H1 (cell line): ENCODE results near the gene SLC25A40. TPM values are rescaled to one million over a fixed set of nuclear protein-coding genes. Genes with fewer than 3 reads are reported as not detected.

Source experiments
- HDAC6 ChIP-seq: IDR thresholded peaks from one replicate; pipeline ENCODE4 v1.7.1; 2012; ENCODE audit warnings: low read depth, mild to moderate bottlenecking, inconsistent platforms, low read length, moderate library complexity
- NRF1 ChIP-seq: IDR thresholded peaks from 2 replicates; pipeline ENCODE4 v1.6.1; 2011; ENCODE audit warnings: mild to moderate bottlenecking, low read depth, low read length, improper control_type of control experiment
- RNF2 ChIP-seq: fragments of 200-900, 300-1000 bp; sonication (generic); IDR thresholded peaks from 2 replicates; pipeline ENCODE4 v1.7.1; 2016; ENCODE audit warnings: borderline replicate concordance, low read depth, mild to moderate bottlenecking, antibody characterized with exemption, low read length; ENCODE audit not compliant: poor library complexity, severe bottlenecking; ENCODE audit errors: missing control alignments
- SRF ChIP-seq: IDR thresholded peaks from 2 replicates; pipeline ENCODE4 v1.6.1; 2011; ENCODE audit warnings: mild to moderate bottlenecking, low read depth, low read length, moderate library complexity
- TAF1 ChIP-seq: IDR thresholded peaks from 2 replicates; pipeline ENCODE4 v1.6.1; 2011; ENCODE audit warnings: mild to moderate bottlenecking, low read depth, low read length
- TAF7 ChIP-seq: optimal IDR thresholded peaks from 2 replicates; pipeline ENCODE3; 2011; ENCODE audit warnings: low read depth, mild to moderate bottlenecking, inconsistent platforms, low read length, moderate library complexity, borderline replicate concordance
- polyA plus RNA-seq, 7 experiments: library from polyadenylated mRNA; depleted of rRNA in 3 of 7; stranded (reverse) in 5 of 7; unstranded in 2 of 7; fragments of >200 nt in 5 of 7; fragments of 200-250 nt in 2 of 7; gene quantifications; 1 replicate in 5 of 7; 2 replicates in 1 of 7; 4 replicates in 1 of 7; pipeline versions ENCODE4 v1.2.1 to v1.2.3, GENCODE V29; 2011 to 2013; ENCODE audit warnings: missing spikeins in 2 of 7, mixed read lengths in 2 of 7
- total RNA-seq: library from RNA; stranded (reverse); fragmentation: NEBNext Ultra II Directional; extraction: Animal tissue kit (Norgen Biotek cat#: 25700); gene quantifications from 2 replicates; pipeline ENCODE4 v1.2.1, GENCODE V29; 2021

The SLC25A40 gene
- total and polyA plus RNA-seq, 2 of the 8 experiments (the other 6 are each of a cell fraction or from before 2014, with no cell fraction given) = 6.5 to 17.3 TPM

DNA sequence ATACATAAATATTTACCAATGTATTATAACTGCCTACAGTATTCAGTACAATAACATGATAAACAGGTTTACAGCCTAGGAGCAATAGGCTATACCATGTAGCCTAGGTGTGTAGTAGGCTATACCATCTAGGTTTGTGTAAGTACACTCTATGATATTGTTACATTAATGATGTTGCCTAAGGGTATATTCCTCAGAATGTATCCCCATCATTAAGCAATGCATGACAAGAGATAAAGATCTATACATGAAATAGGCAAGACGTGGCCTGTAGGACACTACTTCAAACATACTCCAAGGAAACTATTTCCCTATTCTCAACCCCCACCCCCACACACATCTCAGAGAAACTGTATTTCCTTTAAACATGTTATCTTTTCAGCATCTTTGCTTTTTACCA, 42.6 kb upstream of the SLC25A40 start (continued):
- TF ChIP-seq TAF1 = no peak
- no peak for TF ChIP-seq NRF1
- TF ChIP-seq SRF = no peak
- TF ChIP-seq RNF2 = no peak
- TF ChIP-seq HDAC6 = no peak
- TF ChIP-seq TAF7 = no peak
